HG03066 (cell line): ENCODE data around the gene TRPV2.
"Not testable (repeated sequence)": the region's sequence is repeated elsewhere in the genome, so short reads cannot be mapped to it uniquely, and the experiment has no call there.

Source experiments
- ATAC-seq: cut with Tn5 transposase; IDR thresholded peaks from one replicate; pipeline ENCODE4 v1.9.1; 2021; ENCODE audit warnings: low read depth; ENCODE audit not compliant: unreplicated experiment

The TRPV2 gene

GRCh38 chr17:16415031-16415924 lies at the start of gene TRPV2:
Gene TRPV2 (plus strand): TSS chr17:16415571. CDS start chr17:16417669, 2,098 bp downstream.
- ATAC-seq, result peak; percentile 32

GRCh38 chr17:16371742-16372141 lies 43.6 kb upstream of the TRPV2 start:
- no peak for ATAC-seq

GRCh38 chr17:16374146-16374938 lies 41.0 kb upstream of the TRPV2 start:
- ATAC-seq, result no peak

GRCh38 chr17:16377941-16378341 lies 37.4 kb upstream of the TRPV2 start:
- no peak for ATAC-seq

- ATAC-seq, result no peak
These were observed 36.6 kb upstream of the TRPV2 start for GRCh38 chr17:16378636-16379282.

GRCh38 chr17:16379654-16380053 lies 35.7 kb upstream of the TRPV2 start:
- ATAC-seq, result no peak

GRCh38 chr17:16380640-16381495 lies 34.5 kb upstream of the TRPV2 start, which contains the start of gene UBB:
Gene UBB (plus strand): TSS chr17:16381091. CDS start chr17:16381908, 817 bp downstream.
- peak; percentile 86 for ATAC-seq

- peak; percentile 8 for ATAC-seq
These were observed 33.9 kb upstream of the TRPV2 start for GRCh38 chr17:16381496-16381820.

- ATAC-seq, result no peak
These were observed 32.2 kb upstream of the TRPV2 start for GRCh38 chr17:16383216-16383615.

GRCh38 chr17:16383772-16384287 lies 31.5 kb upstream of the TRPV2 start:
- ATAC-seq, result no peak

- ATAC-seq, result no peak
These were observed 30.8 kb upstream of the TRPV2 start for GRCh38 chr17:16384557-16384956.

GRCh38 chr17:16386126-16386507 lies 29.3 kb upstream of the TRPV2 start:
- ATAC-seq, result not testable (repeated sequence)

GRCh38 chr17:16391451-16391850 lies 23.9 kb upstream of the TRPV2 start:
- no peak for ATAC-seq

GRCh38 chr17:16392491-16392890 lies 22.9 kb upstream of the TRPV2 start:
- ATAC-seq, result not testable (repeated sequence)

- not testable (repeated sequence) for ATAC-seq
These were observed 19.5 kb upstream of the TRPV2 start for GRCh38 chr17:16395887-16396286.

GRCh38 chr17:16396693-16397092 lies 18.7 kb upstream of the TRPV2 start:
- not testable (repeated sequence) for ATAC-seq

- no peak for ATAC-seq
These were observed 16.8 kb upstream of the TRPV2 start for GRCh38 chr17:16398270-16399267.

GRCh38 chr17:16403847-16404246 lies 11.5 kb upstream of the TRPV2 start:
- not testable (repeated sequence) for ATAC-seq
